Measurements from ENCODE around the gene LAMP2. TPM values are rescaled to one million over a fixed set of nuclear protein-coding genes. Genes with fewer than 3 reads are reported as not detected.
A peak's percentile ranks its signal among the peaks of the same experiment; 100 is the strongest.

LAMP2 gene
- total and polyA plus RNA-seq, 2 of the 8 experiments (the other 6 are each of a cell fraction or from before 2014, with no cell fraction given) = 21.2 to 29.9 TPM

- TF ChIP-seq, protein P1, sequence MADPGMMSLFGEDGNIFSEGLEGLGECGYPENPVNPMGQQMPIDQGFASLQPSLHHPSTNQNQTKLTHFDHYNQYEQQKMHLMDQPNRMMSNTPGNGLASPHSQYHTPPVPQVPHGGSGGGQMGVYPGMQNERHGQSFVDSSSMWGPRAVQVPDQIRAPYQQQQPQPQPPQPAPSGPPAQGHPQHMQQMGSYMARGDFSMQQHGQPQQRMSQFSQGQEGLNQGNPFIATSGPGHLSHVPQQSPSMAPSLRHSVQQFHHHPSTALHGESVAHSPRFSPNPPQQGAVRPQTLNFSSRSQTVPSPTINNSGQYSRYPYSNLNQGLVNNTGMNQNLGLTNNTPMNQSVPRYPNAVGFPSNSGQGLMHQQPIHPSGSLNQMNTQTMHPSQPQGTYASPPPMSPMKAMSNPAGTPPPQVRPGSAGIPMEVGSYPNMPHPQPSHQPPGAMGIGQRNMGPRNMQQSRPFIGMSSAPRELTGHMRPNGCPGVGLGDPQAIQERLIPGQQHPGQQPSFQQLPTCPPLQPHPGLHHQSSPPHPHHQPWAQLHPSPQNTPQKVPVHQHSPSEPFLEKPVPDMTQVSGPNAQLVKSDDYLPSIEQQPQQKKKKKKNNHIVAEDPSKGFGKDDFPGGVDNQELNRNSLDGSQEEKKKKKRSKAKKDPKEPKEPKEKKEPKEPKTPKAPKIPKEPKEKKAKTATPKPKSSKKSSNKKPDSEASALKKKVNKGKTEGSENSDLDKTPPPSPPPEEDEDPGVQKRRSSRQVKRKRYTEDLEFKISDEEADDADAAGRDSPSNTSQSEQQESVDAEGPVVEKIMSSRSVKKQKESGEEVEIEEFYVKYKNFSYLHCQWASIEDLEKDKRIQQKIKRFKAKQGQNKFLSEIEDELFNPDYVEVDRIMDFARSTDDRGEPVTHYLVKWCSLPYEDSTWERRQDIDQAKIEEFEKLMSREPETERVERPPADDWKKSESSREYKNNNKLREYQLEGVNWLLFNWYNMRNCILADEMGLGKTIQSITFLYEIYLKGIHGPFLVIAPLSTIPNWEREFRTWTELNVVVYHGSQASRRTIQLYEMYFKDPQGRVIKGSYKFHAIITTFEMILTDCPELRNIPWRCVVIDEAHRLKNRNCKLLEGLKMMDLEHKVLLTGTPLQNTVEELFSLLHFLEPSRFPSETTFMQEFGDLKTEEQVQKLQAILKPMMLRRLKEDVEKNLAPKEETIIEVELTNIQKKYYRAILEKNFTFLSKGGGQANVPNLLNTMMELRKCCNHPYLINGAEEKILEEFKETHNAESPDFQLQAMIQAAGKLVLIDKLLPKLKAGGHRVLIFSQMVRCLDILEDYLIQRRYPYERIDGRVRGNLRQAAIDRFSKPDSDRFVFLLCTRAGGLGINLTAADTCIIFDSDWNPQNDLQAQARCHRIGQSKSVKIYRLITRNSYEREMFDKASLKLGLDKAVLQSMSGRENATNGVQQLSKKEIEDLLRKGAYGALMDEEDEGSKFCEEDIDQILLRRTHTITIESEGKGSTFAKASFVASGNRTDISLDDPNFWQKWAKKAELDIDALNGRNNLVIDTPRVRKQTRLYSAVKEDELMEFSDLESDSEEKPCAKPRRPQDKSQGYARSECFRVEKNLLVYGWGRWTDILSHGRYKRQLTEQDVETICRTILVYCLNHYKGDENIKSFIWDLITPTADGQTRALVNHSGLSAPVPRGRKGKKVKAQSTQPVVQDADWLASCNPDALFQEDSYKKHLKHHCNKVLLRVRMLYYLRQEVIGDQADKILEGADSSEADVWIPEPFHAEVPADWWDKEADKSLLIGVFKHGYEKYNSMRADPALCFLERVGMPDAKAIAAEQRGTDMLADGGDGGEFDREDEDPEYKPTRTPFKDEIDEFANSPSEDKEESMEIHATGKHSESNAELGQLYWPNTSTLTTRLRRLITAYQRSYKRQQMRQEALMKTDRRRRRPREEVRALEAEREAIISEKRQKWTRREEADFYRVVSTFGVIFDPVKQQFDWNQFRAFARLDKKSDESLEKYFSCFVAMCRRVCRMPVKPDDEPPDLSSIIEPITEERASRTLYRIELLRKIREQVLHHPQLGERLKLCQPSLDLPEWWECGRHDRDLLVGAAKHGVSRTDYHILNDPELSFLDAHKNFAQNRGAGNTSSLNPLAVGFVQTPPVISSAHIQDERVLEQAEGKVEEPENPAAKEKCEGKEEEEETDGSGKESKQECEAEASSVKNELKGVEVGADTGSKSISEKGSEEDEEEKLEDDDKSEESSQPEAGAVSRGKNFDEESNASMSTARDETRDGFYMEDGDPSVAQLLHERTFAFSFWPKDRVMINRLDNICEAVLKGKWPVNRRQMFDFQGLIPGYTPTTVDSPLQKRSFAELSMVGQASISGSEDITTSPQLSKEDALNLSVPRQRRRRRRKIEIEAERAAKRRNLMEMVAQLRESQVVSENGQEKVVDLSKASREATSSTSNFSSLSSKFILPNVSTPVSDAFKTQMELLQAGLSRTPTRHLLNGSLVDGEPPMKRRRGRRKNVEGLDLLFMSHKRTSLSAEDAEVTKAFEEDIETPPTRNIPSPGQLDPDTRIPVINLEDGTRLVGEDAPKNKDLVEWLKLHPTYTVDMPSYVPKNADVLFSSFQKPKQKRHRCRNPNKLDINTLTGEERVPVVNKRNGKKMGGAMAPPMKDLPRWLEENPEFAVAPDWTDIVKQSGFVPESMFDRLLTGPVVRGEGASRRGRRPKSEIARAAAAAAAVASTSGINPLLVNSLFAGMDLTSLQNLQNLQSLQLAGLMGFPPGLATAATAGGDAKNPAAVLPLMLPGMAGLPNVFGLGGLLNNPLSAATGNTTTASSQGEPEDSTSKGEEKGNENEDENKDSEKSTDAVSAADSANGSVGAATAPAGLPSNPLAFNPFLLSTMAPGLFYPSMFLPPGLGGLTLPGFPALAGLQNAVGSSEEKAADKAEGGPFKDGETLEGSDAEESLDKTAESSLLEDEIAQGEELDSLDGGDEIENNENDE (IDR thresholded peaks at IDR 0.05; ENCODE audit: insufficient replicate concordance, low read length) = no peak
- TF ChIP-seq POLR2A (IDR thresholded peaks at IDR 0.05; ENCODE audit: control extremely low read depth in 1 of 2, low read depth in 2 of 2, low read length in 2 of 2) = peak; percentile 75 to 82; a peak in 2 of 3 replicates
- no peak for TF ChIP-seq SP4 (IDR thresholded peaks at IDR 0.05; ENCODE audit: low read length)
- TF ChIP-seq, protein P2, sequence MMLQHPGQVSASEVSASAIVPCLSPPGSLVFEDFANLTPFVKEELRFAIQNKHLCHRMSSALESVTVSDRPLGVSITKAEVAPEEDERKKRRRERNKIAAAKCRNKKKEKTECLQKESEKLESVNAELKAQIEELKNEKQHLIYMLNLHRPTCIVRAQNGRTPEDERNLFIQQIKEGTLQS (IDR thresholded peaks at IDR 0.05; ENCODE audit: insufficient read depth, low read depth, low read length) = no peak
- TF ChIP-seq SIN3A (conservative IDR thresholded peaks at IDR 0.05 in 1 of 2, IDR thresholded peaks at IDR 0.05 in 1 of 2; ENCODE audit: low read depth in 1 of 2, low read length in 2 of 2) = 0 out of 4 replicates have a peak, but pooled peaks of 1 of the 2 experiments have one; percentile 22
- no peak for TF ChIP-seq SAP30 (IDR thresholded peaks at IDR 0.05; ENCODE audit: insufficient read depth, insufficient replicate concordance, low read length)
- no peak for TF ChIP-seq KDM1A (IDR thresholded peaks at IDR 0.05; ENCODE audit: borderline replicate concordance, low read length)
- no peak for TF ChIP-seq BACH1 (IDR thresholded peaks at IDR 0.05; ENCODE audit: low read length)
- no peak for TF ChIP-seq CBX5 (IDR thresholded peaks at IDR 0.05; ENCODE audit: low read depth, low read length)
- no peak for TF ChIP-seq KDM4A (IDR thresholded peaks at IDR 0.05; ENCODE audit: low read depth, low read length, severe bottlenecking)
Measured at GRCh38 chrX:120468825-120469525, at the start of gene LAMP2 (continued).
